CD4-positive, alpha-beta T cell treated with Interleukin-4 for 1 hour (primary cell): ENCODE data around the gene EIF4H.
"Not testable (repeated sequence)": the region's sequence is repeated elsewhere in the genome, so short reads cannot be mapped to it uniquely, and the experiment has no call there.

Source experiments
- DNase-seq, 2 donors: peaks; one replicate each; pipeline ENCODE4 v3.0.0-alpha.2; 2020 to 2022

The EIF4H gene

GRCh38 chr7:74202841-74203556, 28.8 kb downstream of the EIF4H start:
- peak; percentile 36 to 44 for DNase-seq

- DNase-seq, result no peak
Measured at GRCh38 chr7:74203956-74204618, 29.9 kb downstream of the EIF4H start.

GRCh38 chr7:74206052-74206451, 31.9 kb downstream of the EIF4H start:
- DNase-seq, result not testable (repeated sequence)

GRCh38 chr7:74206589-74207120, 32.5 kb downstream of the EIF4H start:
- peak; percentile 75 to 79 for DNase-seq

- DNase-seq, result no peak
Measured at GRCh38 chr7:74207586-74207985, 33.4 kb downstream of the EIF4H start.

- not testable (repeated sequence) for DNase-seq
Measured at GRCh38 chr7:74208241-74208640, 34.1 kb downstream of the EIF4H start.

GRCh38 chr7:74212661-74213060, 38.5 kb downstream of the EIF4H start:
- peak in 1 of 2 donors; percentile 28 for DNase-seq

GRCh38 chr7:74214816-74215630, 40.9 kb downstream of the EIF4H start:
- DNase-seq, result no peak

- DNase-seq, result no peak
Measured at GRCh38 chr7:74215921-74216320, 41.8 kb downstream of the EIF4H start.

GRCh38 chr7:74216361-74216761, 42.2 kb downstream of the EIF4H start:
- DNase-seq, result no peak

GRCh38 chr7:74217455-74218342, 43.5 kb downstream of the EIF4H start:
- DNase-seq, result peak in 1 of 2 donors; percentile 51

GRCh38 chr7:74218343-74218698, 44.2 kb downstream of the EIF4H start:
- DNase-seq, result no peak

- no peak for DNase-seq
Measured at GRCh38 chr7:74219416-74219815, 45.3 kb downstream of the EIF4H start.

- no peak for DNase-seq
Measured at GRCh38 chr7:74220229-74220628, 46.1 kb downstream of the EIF4H start.

- DNase-seq, result no peak
Measured at GRCh38 chr7:74221713-74222112, 47.6 kb downstream of the EIF4H start.

GRCh38 chr7:74222851-74223710, 48.9 kb downstream of the EIF4H start:
- DNase-seq, result no peak

GRCh38 chr7:74223711-74224510, 49.8 kb downstream of the EIF4H start:
- DNase-seq, result no peak

GRCh38 chr7:74224511-74224832, 50.3 kb downstream of the EIF4H start:
- DNase-seq, result no peak

- DNase-seq, result not testable (repeated sequence)
Measured at GRCh38 chr7:74224907-74225306, 50.8 kb downstream of the EIF4H start.

- no peak for DNase-seq
Measured at GRCh38 chr7:74225400-74225799, 51.2 kb downstream of the EIF4H start.

- DNase-seq, result peak in 1 of 2 donors; percentile 42
Measured at GRCh38 chr7:74226633-74227032, 52.5 kb downstream of the EIF4H start.
